HepG2 (cell line): Measurements from ENCODE around the gene APBA1. TPM values are rescaled to one million over a fixed set of nuclear protein-coding genes. Genes with fewer than 3 reads are reported as not detected.

Experiments used
- ATAC-seq: fragments of 200-7000 bp; cut with Tn5 transposase; 3 replicates; pipeline ENCODE4 v1.9.1; 2020; ENCODE audit warnings: mild to moderate bottlenecking, moderate library complexity
- BruUV-seq: library from RNA; stranded (reverse); fragments of 400-500 nt; replicated peaks from 2 replicates; lab custom pipeline; 2021; lab: Mats Ljungman, UMichigan
- CTCF ChIA-PET: fragments of 300-600 bp; formaldehyde crosslinking; extraction: SDS; loops from one replicate; lab custom pipeline; 2021; ENCODE audit warnings: low total read pairs, inconsistent platforms, low intra/inter-chr PET ratio; lab: Yijun Ruan, JAX
- POLR2A ChIA-PET: fragments of 350-600 bp; sonication (Branson Sonifier 250); formaldehyde crosslinking; loops from one replicate; lab custom pipeline; 2020; ENCODE audit warnings: antibody characterized with exemption, inconsistent platforms; lab: Yijun Ruan, JAX
- DNase-seq: peaks from one replicate; pipeline ENCODE4 v3.0.0-alpha.2; 2015; ENCODE audit warnings: low spot score
- FAIRE-seq: peaks from 3 replicates; lab custom pipeline; 2011; peaks lifted over from hg19 to GRCh38; lab: Jason Lieb, UNC
- H2AFZ ChIP-seq: one replicate; pipeline ENCODE4 v1.6.1; 2011; ENCODE audit warnings: low read length, inconsistent platforms
- H3K27ac ChIP-seq: fragments of 300-600 bp; 3 replicates; pipeline ENCODE4 v1.8.0; 2011; ENCODE audit warnings: mixed run types, mild to moderate bottlenecking, mixed read lengths, low read length, inconsistent platforms; ENCODE audit not compliant: insufficient read depth; ENCODE audit errors: extremely low read length
- H3K27me3 ChIP-seq, 2 experiments: fragments of 200-600 bp in 1 of 2; 2 replicates in 1 of 2; 3 replicates in 1 of 2; pipeline versions ENCODE4 v1.6.0 to v1.8.0; 2011; ENCODE audit warnings: low read length in 2 of 2, mild to moderate bottlenecking in 2 of 2, moderate library complexity in 2 of 2, inconsistent platforms in 1 of 2; ENCODE audit not compliant: insufficient read depth in 2 of 2, control insufficient read depth in 1 of 2
- H3K36me3 ChIP-seq, 2 experiments: fragments of 200-600 bp in 1 of 2; replicated peaks in 1 of 2; 2 replicates in 1 of 2; 3 replicates in 1 of 2; pipeline versions ENCODE4 v1.5.1 to v1.8.0; 2011; ENCODE audit warnings: low read length in 2 of 2, inconsistent platforms in 1 of 2; ENCODE audit not compliant: insufficient read depth in 2 of 2, control insufficient read depth in 1 of 2
- H3K4me1 ChIP-seq: 2 replicates; pipeline ENCODE4 v1.5.1; 2012; ENCODE audit warnings: low read length, inconsistent platforms; ENCODE audit not compliant: insufficient read depth
- H3K4me2 ChIP-seq: 2 replicates; pipeline ENCODE4 v1.6.0; 2011; ENCODE audit warnings: low read depth, low read length, inconsistent platforms
- H3K4me3 ChIP-seq, 3 experiments: fragments of 200-600 bp in 1 of 3; sonication (generic), shearing (Covaris generic) in 1 of 3; replicated peaks in 1 of 3; 2 replicates each; pipeline ENCODE4 v1.5.1; 2011 to 2016; ENCODE audit warnings: low read length in 3 of 3, inconsistent platforms in 2 of 3, low read depth in 2 of 3, mild to moderate bottlenecking in 2 of 3, control low read depth in 1 of 3, mixed read lengths in 1 of 3; ENCODE audit not compliant: insufficient read depth in 1 of 3
- H3K79me2 ChIP-seq: one replicate; pipeline ENCODE4 v1.6.1; 2011; ENCODE audit warnings: low read length, inconsistent platforms; ENCODE audit not compliant: insufficient read depth
- H3K9ac ChIP-seq: 2 replicates; pipeline ENCODE4 v1.6.0; 2011; ENCODE audit warnings: mild to moderate bottlenecking, low read depth, low read length, inconsistent platforms; ENCODE audit not compliant: insufficient read depth
- H3K9me3 ChIP-seq: 2 replicates; pipeline ENCODE4 v1.5.1; 2012; ENCODE audit warnings: mild to moderate bottlenecking, low read length
- H4K20me1 ChIP-seq: 2 replicates; pipeline ENCODE4 v1.6.0; 2011; ENCODE audit warnings: inconsistent platforms, mild to moderate bottlenecking, low read length, moderate library complexity; ENCODE audit not compliant: insufficient read depth
- CHD2 ChIP-seq: IDR thresholded peaks from 2 replicates; pipeline ENCODE4 v1.6.1; 2011; ENCODE audit warnings: low read depth, low read length, improper control_type of control experiment
- FLYWCH1 ChIP-seq: sonication (generic); formaldehyde crosslinking; IDR thresholded peaks from 2 replicates; pipeline ENCODE4 v1.8.1; 2023; ENCODE audit warnings: mild to moderate bottlenecking, missing genetic modification reagents
- HDAC2 ChIP-seq: sonication (generic); formaldehyde crosslinking; IDR thresholded peaks from 2 replicates; pipeline ENCODE4 v1.4.0; 2020; ENCODE audit warnings: missing genetic modification reagents
- PPARG ChIP-seq: conservative IDR thresholded peaks from 2 replicates; pipeline ENCODE4 v1.6.1; 2016; ENCODE audit warnings: missing biosample characterization, missing genetic modification reagents
- PRDM10 ChIP-seq: sonication (generic); formaldehyde crosslinking; IDR thresholded peaks from 2 replicates; pipeline ENCODE4 v1.4.0; 2020; ENCODE audit warnings: low read depth, missing genetic modification reagents
- THAP9 ChIP-seq: sonication (generic); formaldehyde crosslinking; IDR thresholded peaks from 2 replicates; pipeline ENCODE4; 2020; ENCODE audit warnings: missing genetic modification reagents, mild to moderate bottlenecking, borderline replicate concordance
- ZFP91 ChIP-seq: sonication (generic); formaldehyde crosslinking; IDR thresholded peaks from 2 replicates; pipeline ENCODE4 v1.9.0; 2022; ENCODE audit warnings: missing genetic modification reagents, mild to moderate bottlenecking, borderline replicate concordance
- ZNF512 ChIP-seq: sonication (generic); formaldehyde crosslinking; IDR thresholded peaks from 2 replicates; pipeline ENCODE4 v1.4.0; 2020; ENCODE audit warnings: mild to moderate bottlenecking, missing genetic modification reagents
- WGBS: methylation state at CpG from one replicate; pipeline ENCODE4 v1.1.6; 2017; ENCODE audit warnings: low lambda C conversion rate; 5-methylcytosine and 5-hydroxymethylcytosine counted together
- in situ Hi-C: cut with HindIII; loops from 2 replicates; pipeline ENCODE4 v1.10.0; 2017; ENCODE audit warnings: low pct_unique_long_range_greater_than_20kb; ENCODE audit not compliant: extremely low pct_ligation_motif_present
- intact Hi-C: fragments of 100-400 bp; cut with micrococcal nuclease; formaldehyde crosslinking; loops from one replicate; pipeline ENCODE4 v1.10.0; 2022; ENCODE audit not compliant: unreplicated experiment
- polyA plus RNA-seq, 8 experiments: library from polyadenylated mRNA; depleted of rRNA in 3 of 8; stranded (reverse) in 7 of 8; unstranded in 1 of 8; fragments of >200 nt; fragmentation: Illumina TruSeq in 4 of 8; extraction: Trizol in 4 of 8; gene quantifications; 2 replicates each; pipeline versions ENCODE4 v1.2.1 to v1.2.3, GENCODE V29; 2011 to 2016; ENCODE audit warnings: low read depth in 4 of 8, missing spikeins in 1 of 8, mixed read lengths in 1 of 8; ENCODE audit not compliant: insufficient read depth in 1 of 8
- total RNA-seq, 5 experiments: library from RNA; depleted of rRNA; stranded (reverse); fragments of >200 nt; fragmentation: Illumina TruSeq; extraction: Trizol; gene quantifications; 2 replicates each; pipeline ENCODE4 v1.2.3, GENCODE V29; 2016; ENCODE audit warnings: low read depth in 1 of 5
- TF ChIP-seq, protein P1 (sequence below): sonication (generic); formaldehyde crosslinking; IDR thresholded peaks from 2 replicates; pipeline ENCODE4 v1.4.0; 2020; ENCODE audit warnings: missing genetic modification reagents, borderline replicate concordance

Gene APBA1
- total and polyA plus RNA-seq, 2 of the 13 experiments (the other 11 are each of a cell fraction or from before 2014, with no cell fraction given): 0.15 TPM; not detected in 1

DNA sequence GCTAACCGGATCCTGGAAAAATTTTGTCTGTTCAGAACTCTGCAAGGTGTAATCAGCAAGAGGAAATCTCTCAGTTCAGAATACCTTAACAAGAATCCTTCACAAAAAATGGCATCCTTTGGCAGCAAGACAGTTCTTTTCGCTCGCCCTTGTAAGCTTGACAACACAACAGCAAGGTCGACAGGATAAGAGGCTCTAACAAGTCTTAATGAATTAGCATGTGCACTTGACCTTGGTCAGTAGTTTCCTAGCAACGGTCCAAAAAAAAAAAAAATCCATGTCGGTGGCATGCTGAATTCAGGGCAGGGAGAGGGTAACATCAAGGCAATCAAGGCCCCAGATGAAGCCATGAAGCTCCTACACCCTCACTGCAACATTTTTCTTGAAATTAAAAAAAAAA, 172.8 kb downstream of the APBA1 start:
- Histone ChIP-seq H3K4me1 (no peaks in the 10 kb centered on the region), H3K9ac (no peak overlapping the region), H3K4me2 (no peak overlapping the region), H4K20me1 (no peaks in the 10 kb centered on the region), H3K4me3 (no peak overlapping the region), H3K9me3 (no peaks in the 10 kb centered on the region), H3K27me3 (peaks cover 0 to 60% of the 10 kb centered on the region in 2 experiments; a peak in 4 of 5 replicates), H3K27ac (no peak overlapping the region), H2AFZ (no peak overlapping the region), H3K79me2 (no peaks in the 10 kb centered on the region), H3K36me3 (no peaks in the 10 kb centered on the region)
- DNase-seq: no peak
- no peak for FAIRE-seq
- ATAC-seq: no peak
- WGBS: 27% methylated on average over 6 of the region's 6 CpGs
- POLR2A ChIA-PET: no interaction called here
- in situ Hi-C loops (no loop called here), intact Hi-C loops (no loop called here)
- CTCF ChIA-PET: no interaction called here
- BruUV-seq: no TSS peak
- TF ChIP-seq HDAC2 (CRISPR knock-in tag): no peak
- no peak for TF ChIP-seq ZNF512
- TF ChIP-seq PRDM10: no peak
- TF ChIP-seq FLYWCH1 (CRISPR knock-in tag): no peak
- TF ChIP-seq, protein P1, sequence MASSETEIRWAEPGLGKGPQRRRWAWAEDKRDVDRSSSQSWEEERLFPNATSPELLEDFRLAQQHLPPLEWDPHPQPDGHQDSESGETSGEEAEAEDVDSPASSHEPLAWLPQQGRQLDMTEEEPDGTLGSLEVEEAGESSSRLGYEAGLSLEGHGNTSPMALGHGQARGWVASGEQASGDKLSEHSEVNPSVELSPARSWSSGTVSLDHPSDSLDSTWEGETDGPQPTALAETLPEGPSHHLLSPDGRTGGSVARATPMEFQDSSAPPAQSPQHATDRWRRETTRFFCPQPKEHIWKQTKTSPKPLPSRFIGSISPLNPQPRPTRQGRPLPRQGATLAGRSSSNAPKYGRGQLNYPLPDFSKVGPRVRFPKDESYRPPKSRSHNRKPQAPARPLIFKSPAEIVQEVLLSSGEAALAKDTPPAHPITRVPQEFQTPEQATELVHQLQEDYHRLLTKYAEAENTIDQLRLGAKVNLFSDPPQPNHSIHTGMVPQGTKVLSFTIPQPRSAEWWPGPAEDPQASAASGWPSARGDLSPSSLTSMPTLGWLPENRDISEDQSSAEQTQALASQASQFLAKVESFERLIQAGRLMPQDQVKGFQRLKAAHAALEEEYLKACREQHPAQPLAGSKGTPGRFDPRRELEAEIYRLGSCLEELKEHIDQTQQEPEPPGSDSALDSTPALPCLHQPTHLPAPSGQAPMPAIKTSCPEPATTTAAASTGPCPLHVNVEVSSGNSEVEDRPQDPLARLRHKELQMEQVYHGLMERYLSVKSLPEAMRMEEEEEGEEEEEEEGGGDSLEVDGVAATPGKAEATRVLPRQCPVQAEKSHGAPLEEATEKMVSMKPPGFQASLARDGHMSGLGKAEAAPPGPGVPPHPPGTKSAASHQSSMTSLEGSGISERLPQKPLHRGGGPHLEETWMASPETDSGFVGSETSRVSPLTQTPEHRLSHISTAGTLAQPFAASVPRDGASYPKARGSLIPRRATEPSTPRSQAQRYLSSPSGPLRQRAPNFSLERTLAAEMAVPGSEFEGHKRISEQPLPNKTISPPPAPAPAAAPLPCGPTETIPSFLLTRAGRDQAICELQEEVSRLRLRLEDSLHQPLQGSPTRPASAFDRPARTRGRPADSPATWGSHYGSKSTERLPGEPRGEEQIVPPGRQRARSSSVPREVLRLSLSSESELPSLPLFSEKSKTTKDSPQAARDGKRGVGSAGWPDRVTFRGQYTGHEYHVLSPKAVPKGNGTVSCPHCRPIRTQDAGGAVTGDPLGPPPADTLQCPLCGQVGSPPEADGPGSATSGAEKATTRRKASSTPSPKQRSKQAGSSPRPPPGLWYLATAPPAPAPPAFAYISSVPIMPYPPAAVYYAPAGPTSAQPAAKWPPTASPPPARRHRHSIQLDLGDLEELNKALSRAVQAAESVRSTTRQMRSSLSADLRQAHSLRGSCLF (CRISPR knock-in tag): no peak
- no peak for TF ChIP-seq CHD2
- TF ChIP-seq THAP9 (CRISPR knock-in tag): no peak
- TF ChIP-seq PPARG (CRISPR knock-in tag): no peak
- no peak for TF ChIP-seq ZFP91 (CRISPR knock-in tag)
